Suppressor macrophage (primary cell): ENCODE measurements around the gene PHACTR3.

ENCODE experiments used
- DNase-seq, 4 experiments: peaks; one replicate each; pipeline ENCODE4 v3.0.0-alpha.2; 2020 to 2022

PHACTR3 gene

DNA sequence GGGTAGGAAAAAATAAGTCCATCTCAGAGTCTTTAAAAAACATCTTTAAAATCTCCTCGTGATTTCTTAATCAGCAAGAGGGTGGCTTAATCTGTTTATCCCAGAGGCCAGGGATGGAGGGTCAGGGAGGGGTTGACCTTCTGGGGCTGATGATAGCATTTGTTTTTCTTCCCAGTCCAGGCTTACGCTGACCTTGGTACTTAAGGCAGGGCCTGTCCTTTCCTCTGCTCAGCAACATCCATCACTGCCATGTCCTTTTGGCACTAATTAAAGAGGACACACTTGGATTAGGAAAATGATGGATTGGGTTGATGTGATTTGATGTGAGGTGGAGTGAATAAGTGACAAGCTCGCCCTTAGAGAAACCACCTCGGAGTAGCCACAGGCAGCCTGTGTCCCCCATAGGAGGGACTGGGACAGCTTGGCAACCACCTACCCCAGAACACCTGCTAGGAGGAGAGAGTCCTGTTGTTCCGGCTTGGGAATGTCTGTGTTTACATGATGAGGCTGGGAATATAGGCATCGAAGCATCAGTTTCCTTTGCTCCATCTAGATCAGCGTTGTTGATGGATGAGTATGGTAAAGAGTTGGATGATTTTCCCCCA, 44.2 kb downstream of the PHACTR3 start:
- DNase-seq: no peak

DNA sequence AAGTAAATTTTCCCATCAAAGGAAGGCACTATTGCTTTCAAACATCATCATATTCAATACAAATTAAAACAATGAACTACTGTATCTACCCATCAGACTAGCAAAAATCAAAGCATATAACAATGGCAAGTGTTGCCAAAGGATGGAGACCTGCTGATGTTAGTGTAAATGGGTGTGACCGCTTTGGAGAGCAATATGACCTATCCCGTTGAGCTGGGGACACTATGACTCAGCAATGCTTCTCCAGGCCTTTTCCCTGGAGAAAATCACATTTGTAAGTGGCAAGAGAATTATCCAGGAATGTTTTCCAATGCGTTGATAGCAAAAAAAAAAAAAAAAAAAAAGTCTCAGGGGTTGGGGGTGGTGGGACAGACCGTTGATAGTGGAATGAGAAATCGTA, 46.1 kb downstream of the PHACTR3 start:
- DNase-seq: no peak

DNA sequence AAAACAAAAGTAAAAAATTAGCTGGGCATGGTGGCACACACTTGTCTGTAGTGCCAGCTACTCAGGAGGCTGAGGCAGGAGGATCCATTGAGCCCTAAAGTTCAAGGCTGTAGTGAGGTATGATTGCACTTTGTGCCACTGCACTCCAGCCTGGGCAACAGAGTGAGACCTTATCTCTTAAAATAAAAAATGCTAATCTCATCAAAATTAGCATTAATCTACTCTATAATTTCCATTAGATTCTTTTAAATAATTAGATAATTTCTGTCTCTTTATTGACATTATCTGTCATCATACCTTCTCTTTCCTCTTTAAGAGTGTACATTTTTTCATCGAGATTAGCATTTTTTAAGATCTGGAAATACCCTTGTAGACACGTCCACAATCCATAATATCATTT, 48.0 kb downstream of the PHACTR3 start:
- DNase-seq: no peak

DNA sequence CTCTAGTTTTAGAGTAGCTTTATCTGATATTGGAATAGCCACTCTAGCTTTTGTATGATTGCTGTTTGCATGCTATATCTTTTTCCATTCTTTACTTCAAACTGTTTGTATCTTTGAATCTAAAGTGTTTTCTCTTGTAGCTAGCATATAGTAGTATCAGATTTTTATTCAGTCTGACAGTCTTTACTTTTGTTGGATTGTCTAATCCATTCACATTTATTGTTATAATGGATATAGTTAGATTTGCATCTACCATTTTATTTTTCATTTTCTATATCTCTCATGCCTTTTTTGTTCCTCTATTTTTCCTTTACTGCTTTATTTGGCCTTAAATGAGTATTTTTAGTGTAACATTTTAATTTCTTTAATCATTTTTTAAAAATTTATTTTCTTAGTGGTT, 52.1 kb downstream of the PHACTR3 start:
- DNase-seq: no peak

DNA sequence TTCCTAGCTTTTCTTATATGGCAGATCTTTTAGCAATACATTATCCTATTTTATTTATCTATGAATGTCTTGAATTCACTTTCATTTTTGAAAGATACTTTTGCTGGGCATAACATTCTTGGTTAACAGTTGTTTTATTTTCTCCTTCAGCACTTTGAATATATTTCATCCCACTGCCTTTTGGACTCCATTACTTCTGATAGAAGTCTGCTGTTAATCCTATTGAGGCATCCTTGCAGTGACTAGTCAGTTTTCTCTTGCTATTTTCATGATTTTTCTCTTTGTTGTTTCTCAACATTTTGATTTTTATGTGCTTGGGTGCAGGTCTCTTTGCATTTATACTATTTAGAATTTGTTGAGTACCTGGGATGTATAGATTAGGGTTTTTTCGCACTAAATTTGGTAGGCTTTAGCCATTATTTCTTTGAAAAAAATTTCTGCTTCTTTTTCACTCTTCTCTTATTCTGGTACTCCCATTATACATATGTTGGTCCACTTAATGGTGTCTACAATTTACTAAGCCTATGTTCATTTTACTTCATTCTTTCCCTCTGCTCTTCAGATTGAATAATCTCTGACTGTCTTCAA, 53.2 kb downstream of the PHACTR3 start:
- DNase-seq: no peak

DNA sequence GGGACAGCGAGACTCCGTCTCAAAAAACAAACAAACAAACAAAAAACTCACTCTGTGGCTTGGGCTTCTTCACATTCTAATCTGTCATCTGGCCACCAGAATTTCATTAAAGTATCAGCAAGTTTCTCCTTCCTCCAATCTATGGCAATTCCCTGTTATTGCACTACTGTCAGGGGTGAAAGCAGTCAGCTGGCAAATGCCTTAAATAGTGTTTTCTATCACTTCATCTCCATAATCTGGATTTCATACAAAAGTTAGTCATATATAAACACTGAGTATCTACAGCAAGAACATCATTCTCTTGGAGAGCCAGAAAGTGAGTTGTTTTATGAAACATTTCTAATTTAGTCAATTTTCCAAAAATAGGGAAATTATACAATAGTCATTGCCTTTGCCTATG, 56.1 kb downstream of the PHACTR3 start:
- DNase-seq: no peak

DNA sequence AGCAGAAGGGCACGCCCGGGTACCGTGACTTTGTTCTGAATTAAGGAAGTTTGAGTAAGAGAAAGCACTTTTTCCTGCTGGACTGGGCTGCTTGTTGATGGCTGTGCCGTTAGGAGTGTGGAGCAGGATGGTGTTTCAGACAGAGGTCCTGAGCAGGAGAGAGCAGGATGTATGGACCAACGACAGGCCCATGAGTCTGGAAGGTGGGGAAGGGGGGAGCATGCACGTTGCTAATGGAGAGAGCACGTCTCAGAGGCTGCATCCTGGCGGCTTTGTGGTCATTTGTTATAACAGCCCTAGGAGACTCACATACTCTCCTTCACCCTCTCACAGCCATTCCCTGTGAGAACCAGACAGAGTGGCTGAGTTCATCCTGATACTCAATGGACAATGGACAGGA, 56.8 kb downstream of the PHACTR3 start:
- no peak for DNase-seq

DNA sequence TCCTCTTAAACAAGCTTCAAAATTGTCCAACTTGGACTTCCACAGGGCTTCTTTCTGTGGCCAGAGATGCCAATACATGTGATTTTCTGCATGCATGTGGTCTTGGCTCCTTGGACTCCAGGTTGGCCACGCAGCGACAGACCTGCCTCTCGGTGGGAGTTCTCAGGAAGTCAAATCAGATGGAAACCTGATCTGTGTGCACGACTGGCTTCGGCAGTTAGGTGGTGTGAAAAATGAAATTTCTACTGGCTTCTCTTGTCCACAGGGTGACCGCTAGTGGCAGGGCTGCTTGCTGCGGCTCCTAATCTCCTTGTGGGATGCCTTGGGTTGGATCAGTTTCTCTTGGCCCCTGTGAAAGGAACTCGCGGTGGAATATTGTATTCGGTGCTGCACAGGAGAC, 57.3 kb downstream of the PHACTR3 start:
- DNase-seq: no peak

DNA sequence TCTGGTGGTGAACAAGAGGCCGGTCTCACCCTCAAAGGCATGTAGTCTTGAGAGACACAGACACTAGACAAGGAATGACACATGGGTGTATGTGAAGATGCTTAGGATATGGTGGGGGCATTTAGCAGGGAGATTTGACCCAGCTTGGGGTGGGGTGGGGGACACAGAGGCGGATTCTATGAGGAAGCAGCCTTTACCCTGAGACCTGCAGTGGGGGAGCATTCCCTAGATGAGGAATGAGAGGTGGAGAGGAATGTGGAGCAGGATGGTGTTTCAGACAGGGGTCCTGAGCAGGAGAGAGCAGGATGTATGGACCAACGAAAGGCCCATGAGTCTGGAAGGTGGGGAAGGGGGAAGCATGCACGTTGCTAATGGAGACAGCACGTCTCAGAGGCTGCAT, 57.8 kb downstream of the PHACTR3 start:
- no peak for DNase-seq

DNA sequence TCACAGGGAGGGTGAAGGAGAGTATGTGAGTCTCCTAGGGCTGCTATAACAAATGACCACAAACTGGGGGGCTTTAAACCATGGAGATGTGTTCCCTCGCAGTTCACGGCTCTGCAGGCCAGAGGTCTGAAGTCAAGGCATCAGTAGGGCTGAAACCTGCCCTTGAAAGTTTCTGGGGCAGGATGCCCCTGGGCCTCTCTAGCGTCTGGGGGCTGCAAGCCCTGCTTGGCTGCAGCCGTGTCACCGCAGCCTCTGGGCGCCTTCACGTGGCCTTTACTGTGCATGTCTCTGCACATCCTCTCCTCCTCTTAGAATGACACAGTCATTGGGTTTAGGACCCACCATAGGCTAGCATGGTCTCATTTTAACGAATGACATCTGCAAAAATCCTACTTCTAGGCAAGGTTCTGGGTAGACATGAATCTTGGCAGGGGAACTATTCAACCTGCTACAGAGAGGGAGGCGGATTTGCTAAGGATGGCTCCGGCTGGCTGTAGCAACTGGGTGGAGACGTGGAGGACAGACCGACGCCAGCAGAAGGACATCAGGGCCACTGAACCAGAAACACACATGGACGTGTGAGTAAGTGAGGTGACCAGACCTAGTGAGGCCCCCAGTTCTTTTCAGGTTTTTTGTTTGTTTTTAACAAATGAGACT, 58.6 kb downstream of the PHACTR3 start:
- DNase-seq: no peak

DNA sequence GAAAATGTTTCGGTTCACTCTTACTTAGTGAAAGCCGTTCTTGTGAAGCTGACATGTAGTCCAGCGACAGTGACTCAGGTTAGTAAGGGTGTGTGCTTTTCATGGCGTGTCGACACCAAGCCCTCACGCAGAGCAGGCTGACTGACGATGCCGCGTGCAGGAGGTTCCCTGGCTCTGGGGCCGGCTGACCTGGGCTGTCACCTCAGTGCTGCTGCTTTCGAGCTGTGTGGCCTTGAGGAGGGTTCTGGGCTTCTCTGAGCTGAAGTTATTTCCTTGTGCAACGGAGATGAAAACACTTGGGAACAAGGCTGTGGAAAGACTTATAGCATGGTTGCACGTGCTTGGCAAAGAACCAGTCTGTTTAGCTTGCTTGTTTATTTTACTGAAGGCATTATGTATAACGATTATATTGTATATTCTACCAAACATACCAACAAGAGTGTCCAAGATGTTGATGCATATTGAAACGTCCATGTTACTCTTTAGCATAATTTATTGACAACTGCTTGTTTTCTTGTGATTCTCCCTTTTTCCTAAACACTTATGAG, 59.2 kb downstream of the PHACTR3 start:
- DNase-seq: no peak

DNA sequence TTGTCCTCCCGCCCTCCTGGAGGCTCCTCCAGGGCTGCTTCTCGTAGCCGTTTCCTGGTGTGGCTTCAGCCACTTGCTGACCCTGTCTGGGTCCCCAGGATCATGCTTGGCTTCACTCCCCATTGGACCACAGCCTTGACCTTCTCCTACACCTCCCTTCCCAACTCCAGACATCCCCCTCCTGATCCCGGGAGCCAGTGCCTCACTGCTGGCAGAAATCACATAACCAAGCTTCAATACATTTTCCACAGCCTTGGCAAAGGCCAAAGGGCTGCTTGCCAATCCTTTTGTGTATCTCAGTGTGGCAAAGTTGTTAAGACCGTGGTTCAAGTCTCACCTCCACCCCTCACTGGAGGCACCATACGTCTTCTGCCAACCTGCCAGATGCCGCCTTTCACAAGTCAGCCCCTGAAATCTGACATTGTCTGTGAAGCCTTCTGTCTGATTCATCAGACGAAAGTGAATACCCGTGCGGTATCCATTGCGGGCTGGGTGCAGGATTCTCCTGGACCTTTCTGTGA, 60.1 kb downstream of the PHACTR3 start:
- DNase-seq: no peak

DNA sequence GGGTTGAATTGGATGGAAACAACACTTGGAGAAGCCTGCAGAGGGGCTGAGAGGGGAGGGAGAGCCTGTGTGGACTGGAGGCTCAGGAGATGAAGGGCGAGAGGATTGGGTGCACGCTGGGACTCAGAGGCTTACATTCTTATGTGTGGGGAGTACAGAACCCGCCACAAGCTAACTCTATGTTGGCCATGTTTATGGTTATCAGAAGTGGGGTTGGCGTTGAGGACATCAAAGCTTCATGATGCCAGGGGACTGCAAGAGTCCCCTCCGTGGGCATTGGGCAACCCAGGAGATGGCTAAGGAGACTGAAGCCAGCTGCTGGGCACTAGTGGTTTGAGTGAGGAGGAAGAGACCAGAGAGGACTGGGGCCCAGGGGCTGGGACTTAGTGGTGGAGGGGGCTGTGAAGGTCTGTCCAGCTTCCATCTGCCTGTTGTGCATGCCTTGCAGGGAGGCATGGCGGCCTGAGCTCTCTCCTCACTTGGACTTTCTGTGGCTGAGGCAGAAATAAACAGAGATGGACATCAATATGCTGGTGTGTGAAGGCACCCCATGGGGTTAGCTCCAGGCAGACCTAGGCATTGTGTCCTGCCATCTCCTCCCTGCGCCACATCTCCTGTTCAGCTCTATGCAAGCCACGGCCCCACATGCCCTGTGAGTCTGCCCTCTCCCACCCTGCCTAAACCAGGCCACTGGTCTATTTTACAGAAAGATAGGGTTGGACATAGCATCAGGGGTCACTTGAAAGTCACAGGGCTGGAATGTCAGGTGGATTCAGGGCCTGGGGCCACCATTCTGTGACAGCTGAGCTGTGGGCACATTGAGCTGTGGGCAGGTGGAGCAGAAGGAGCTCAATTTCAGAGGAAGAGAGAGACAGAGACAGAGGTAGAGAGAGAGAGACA, 61.6 kb downstream of the PHACTR3 start:
- no peak for DNase-seq

DNA sequence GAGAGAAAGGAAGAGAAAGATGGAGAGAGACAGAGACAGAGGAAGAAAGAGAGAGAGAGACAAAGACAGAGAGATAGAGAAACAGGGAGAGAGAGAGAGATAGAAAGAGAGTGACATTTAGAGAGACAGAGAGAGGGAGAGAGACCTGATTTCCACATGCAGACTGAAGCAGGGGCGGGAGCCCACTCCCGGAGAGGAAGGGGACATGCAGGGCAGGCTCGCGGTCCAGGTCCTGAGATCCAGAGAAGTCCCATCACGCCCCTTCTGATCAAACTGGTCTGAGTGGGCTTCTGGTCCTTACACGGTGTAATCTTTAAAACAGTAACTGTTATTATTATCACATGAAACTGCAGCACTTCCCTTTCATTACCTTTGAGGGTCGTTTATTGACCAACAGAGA, 62.2 kb downstream of the PHACTR3 start:
- DNase-seq: no peak

DNA sequence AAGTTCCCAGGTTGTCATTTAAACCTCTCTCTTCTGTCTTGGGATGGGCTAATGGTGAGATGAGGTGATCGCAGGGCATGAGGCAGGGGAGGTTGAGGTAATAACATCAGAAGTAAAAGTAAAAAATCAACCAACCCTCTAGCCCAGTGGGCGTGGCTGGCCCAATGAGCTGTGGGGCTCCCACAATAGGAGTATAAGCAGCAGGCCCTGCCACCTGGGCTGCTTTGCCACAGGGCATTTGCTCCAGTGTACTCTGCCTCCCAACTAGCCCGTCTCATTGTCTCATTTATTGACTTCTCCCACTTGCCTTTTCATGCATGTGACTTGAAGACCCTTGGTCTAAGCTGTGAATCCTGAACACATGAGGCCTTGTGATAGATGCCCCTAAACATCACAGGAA, 62.8 kb downstream of the PHACTR3 start:
- no peak for DNase-seq

DNA sequence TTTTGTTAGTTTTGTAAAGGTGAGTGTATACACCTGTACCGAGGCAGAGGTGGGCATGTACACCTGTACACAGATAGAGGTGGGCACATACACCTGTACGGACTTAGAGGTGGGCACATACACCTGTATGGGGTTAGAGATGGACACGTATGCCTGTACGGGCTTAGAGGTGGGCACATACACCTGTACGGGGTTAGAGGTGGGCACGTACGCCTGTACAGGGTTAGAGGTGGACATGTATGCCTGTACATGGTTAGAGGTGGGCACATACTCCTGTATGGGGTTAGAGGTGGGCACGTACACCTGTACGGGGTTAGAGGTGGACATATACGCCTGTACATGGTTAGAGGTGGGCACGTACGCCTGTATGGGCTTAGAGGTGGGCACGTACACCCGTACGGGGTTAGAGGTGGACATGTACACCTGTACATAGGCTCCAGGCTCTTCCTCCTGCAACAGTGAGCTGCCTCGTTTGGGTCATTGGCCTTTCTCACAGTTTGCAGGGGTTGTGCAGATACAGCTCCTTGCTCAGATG, 63.7 kb downstream of the PHACTR3 start:
- DNase-seq: no peak

DNA sequence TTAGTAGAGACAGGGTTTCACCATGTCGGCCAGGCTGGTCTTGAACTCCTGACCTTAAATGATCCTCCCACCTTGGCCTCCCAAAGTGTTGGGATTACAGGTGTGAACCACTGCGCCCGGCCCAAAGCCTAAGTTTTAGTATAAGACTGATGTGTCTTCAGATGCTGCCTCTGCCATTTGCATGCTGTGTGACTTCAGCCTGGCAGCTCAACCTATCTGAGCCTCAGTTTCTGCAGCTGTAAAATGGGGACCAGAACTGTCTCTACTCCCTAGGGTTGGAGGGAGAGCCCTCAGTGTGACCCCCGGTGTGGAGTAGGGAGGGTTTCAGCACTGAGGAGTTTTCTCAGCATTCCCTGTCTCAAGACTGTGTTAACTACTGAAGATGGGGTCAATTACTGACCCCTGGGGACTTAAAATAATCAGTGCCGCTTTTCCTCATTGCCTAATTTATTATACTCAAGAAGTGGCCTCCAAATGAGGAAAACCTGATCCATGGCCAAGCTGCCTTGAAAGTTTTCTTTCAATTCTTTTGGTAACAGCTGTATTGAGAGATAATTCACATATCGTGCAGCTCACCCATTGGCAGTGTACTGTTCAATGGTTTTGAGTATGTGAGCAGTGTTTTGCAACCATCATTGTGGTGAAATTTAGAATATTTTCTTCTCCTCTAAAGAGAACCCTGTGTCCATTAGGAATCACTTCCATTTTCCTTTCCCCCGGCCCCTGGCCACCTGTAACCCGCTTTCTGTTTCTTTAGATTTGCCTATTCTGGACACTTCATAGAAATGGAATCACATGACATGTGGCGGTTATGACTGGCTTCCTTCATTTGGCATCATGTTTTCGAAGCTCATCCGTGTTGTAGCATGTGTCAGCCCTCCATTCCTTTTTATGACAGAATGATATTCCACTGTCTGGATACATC, 64.8 kb downstream of the PHACTR3 start:
- no peak for DNase-seq

DNA sequence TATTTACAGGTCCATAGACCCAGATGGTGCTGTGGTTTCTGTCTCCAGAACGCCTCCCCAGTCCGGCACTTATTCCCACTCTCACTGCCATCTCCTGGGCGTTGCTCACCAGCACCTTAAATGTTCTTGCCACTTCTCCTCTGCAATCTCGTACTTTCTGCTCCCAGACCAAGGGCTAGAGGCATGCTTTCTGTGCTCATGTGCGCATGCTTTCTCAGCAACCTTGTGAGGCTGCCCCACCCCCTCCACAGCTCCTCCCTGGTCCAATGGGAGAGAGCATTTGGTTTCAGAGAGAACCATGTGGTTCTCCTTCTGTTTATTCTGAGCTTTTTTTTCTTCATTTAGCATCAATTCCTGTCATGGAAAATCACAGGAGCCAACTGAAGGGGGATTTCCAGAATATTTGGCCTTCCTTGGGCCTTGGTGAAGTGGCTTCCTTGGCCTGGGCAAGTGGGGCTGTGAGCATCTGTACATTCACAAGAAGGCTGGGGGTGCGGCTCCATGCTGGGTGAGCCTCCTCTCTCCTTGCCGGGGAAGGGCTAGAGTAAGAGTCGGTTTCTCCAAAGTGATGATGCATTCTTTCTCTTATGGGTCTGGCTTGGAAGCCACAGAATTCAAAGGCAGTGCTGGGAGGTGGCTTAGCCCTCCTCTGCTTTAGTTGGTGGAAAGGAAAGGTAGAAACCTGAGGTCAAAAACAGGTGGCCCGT, 66.6 kb downstream of the PHACTR3 start:
- no peak for DNase-seq

DNA sequence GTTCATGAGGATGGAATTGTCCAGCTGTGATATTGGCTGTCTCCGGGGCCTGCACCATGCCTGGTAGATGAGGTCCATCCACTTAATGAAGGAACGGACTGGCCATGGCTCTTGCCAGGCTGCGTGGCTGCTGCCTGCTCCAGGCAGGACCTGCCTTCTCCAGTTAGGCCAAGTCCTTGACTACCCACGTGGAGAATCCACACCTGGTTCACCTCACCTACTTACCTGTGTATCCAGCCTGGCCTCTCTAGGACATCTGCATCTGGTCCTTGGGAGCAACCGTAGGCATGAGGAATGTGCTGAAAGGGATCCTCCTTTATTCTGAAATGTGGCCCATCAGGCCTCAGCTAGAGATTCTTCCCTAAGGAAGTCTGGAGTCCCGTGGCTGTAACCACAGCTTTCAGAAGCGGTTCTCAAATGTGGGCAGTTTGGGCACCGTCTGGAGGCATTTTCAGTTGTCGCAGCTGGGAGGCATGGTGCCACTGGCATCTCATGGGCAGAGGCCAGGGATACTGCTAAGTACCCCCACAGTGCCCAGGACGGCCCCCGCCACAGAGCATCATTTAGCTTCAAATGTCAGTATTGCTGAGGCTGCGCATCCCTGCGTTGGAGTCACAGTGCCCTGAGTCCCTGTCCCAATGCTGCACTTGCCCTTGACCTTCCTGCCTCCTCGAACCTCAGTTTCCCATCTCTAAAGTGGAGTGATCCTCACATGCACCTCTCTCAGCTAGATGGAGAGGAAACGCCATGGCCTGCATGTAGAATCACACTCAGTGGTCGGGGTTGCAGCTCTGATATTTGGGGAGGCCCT, 67.5 kb downstream of the PHACTR3 start:
- no peak for DNase-seq

DNA sequence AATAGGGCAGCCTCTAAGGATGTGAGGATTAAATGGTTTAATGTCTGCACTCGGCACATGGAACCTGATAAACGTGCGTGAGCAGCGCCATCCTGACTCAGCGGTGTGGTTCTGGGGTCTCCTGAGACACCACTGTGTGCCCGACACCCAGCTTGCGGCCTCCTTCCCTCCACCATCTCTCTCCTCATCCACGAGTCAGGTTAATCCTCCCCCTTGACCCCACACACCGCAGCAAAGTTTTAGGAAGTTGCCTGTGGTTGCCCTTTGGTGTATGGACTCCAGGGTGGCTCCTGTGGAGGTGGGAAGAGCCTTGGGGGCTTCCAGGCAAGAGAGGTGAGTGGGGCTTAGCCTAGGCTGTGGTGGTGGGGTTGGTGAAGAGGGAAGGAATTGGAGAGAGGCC, 68.2 kb downstream of the PHACTR3 start:
- DNase-seq: no peak
